Gastrocnemius medialis (tissue), 4 donors: ENCODE data around the gene CMTM6. TPM values are rescaled to one million over a fixed set of nuclear protein-coding genes. Genes with fewer than 3 reads are reported as not detected.

ENCODE experiments used
- ATAC-seq, 2 donors: fragments of 150-250 bp; one replicate each; pipeline ENCODE4 v1.9.1; 2016
- DNase-seq, 2 donors: peaks; one replicate each; pipeline ENCODE4 v3.0.0-alpha.2; 2019
- H3K27ac ChIP-seq, 4 donors: fragments of 200-600 bp; sonication (generic); 1 replicate in 1 of 4; 2 replicates in 3 of 4; pipeline ENCODE4 v1.5.1; 2016 to 2018; ENCODE audit warnings: mild to moderate bottlenecking in 2 of 4, moderate library complexity in 1 of 4
- H3K27me3 ChIP-seq, 3 donors: fragments of 200-600 bp; sonication (generic) in 2 of 3; 1 replicate in 1 of 3; 2 replicates in 2 of 3; pipeline versions ENCODE4 v1.5.1 to v1.6.0; 2016 to 2019; ENCODE audit warnings: mild to moderate bottlenecking in 1 of 3, moderate library complexity in 1 of 3
- H3K36me3 ChIP-seq, 2 donors: fragments of 200-600 bp; sonication (generic) in 1 of 2; one replicate each; pipeline ENCODE4 v1.5.1; 2017 to 2018
- H3K4me1 ChIP-seq, 2 donors: fragments of 200-600 bp; sonication (generic) in 1 of 2; one replicate each; pipeline ENCODE4 v1.5.1; 2016 to 2017; ENCODE audit warnings: mild to moderate bottlenecking in 2 of 2
- H3K4me3 ChIP-seq, 4 donors: fragments of 200-600 bp; sonication (generic) in 3 of 4; 1 replicate in 1 of 4; 2 replicates in 3 of 4; pipeline ENCODE4 v1.5.1; 2016 to 2019; ENCODE audit warnings: mild to moderate bottlenecking in 2 of 4
- H3K9me3 ChIP-seq, 3 donors: fragments of 200-600 bp; sonication (generic) in 2 of 3; 1 replicate in 1 of 3; 2 replicates in 2 of 3; pipeline ENCODE4 v1.5.1; 2016 to 2019
- POLR2A ChIP-seq, 2 donors: fragments of 450-650 bp; IDR thresholded peaks; one replicate each; pipeline ENCODE4 v1.6.1; 2017; ENCODE audit warnings: antibody characterized with exemption in 2 of 2, mild to moderate bottlenecking in 2 of 2, moderate library complexity in 2 of 2
- in situ Hi-C, 4 donors: fragments of 200-750 bp; cut with MboI; loops; one replicate each; pipeline versions ENCODE4 v1.15.0 to v1.8.0; 2017; ENCODE audit warnings: low sequenced_read_pairs in 4 of 4
- intact Hi-C: fragments of 100-400 bp; cut with DNase I; formaldehyde crosslinking; loops from one replicate; pipeline ENCODE4 v1.15.1; 2023; ENCODE audit warnings: low total_unique reads
- microRNA-seq, 2 donors: library from miRNA; unstranded; fragments of <30 nt; microRNA quantifications; one replicate each; pipeline ENCODE4, GENCODE V29; 2016; ENCODE audit warnings: borderline replicate concordance in 2 of 2
- total RNA-seq, 4 donors: library from RNA; depleted of rRNA; stranded (reverse); fragments of >200 nt; gene quantifications; one replicate each; pipeline versions ENCODE4 v1.1.0 to v1.2.3, GENCODE V29; 2016
- TF ChIP-seq, protein P1 (sequence below), 5 experiments: fragments of 450-650 bp in 3 of 5; fragments of 200-600 bp in 2 of 5; sonication (generic) in 2 of 5; IDR thresholded peaks in 4 of 5; conservative IDR thresholded peaks in 1 of 5; 1 replicate in 4 of 5; 2 replicates in 1 of 5; pipeline ENCODE4 v1.5.1; 2016 to 2019; ENCODE audit warnings: antibody characterized with exemption in 5 of 5, mild to moderate bottlenecking in 3 of 5, moderate library complexity in 3 of 5

Gene CMTM6
- total RNA-seq, 4 donors from 2014 or later = 3.7 to 8.8 (median 7.3) TPM

DNA sequence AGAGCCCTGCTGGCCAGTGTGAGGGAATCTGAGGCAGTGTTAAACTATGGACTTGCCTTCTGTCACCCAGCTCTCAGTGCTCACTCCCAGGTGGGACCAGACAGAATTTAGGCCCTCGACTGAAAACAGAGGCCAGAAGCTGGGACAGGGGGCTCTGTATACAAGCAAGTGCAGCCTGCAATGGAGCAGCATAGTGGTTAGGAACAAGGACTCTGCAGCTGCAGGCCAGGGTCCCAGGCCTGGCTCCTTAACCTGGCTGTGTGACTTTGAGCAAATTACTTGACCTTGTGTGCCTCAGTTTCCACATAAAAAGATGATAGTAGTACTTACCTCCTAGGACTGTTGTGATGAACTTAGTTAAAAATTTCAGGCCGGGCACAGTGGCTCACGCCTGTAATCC lies 71.2 kb downstream of the CMTM6 start:
- DNase-seq (no peak), ATAC-seq (no peak)
- intact Hi-C loops = no loop called here
- Histone ChIP-seq H3K9me3 (no peaks in the 10 kb centered on the region), H3K27ac (no peak overlapping the region), H3K4me3 (no peak overlapping the region), H3K4me1 (peaks cover 7 to 18% of the 10 kb centered on the region in 2 donors), H3K27me3 (no peaks in the 10 kb centered on the region), H3K36me3 (no peaks in the 10 kb centered on the region)
- in situ Hi-C loops = no loop called here
- TF ChIP-seq, protein P1, sequence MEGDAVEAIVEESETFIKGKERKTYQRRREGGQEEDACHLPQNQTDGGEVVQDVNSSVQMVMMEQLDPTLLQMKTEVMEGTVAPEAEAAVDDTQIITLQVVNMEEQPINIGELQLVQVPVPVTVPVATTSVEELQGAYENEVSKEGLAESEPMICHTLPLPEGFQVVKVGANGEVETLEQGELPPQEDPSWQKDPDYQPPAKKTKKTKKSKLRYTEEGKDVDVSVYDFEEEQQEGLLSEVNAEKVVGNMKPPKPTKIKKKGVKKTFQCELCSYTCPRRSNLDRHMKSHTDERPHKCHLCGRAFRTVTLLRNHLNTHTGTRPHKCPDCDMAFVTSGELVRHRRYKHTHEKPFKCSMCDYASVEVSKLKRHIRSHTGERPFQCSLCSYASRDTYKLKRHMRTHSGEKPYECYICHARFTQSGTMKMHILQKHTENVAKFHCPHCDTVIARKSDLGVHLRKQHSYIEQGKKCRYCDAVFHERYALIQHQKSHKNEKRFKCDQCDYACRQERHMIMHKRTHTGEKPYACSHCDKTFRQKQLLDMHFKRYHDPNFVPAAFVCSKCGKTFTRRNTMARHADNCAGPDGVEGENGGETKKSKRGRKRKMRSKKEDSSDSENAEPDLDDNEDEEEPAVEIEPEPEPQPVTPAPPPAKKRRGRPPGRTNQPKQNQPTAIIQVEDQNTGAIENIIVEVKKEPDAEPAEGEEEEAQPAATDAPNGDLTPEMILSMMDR (IDR thresholded peaks at IDR 0.05 in 4 of 5, conservative IDR thresholded peaks at IDR 0.05 in 1 of 5) = no peak
- no peak for TF ChIP-seq POLR2A (IDR thresholded peaks at IDR 0.05)

Small RNA genes within 50 kb of the gene (microRNA-seq; reads per million reads assigned to microRNA genes)
- 0 reads per million in 2 donors for gene MIR548AY

Other genes starting within 250 kb of the CMTM6 start
- gene CMTM7, start 111.0 kb downstream of the CMTM6 start, total RNA-seq = 1 to 10 TPM; 1.1 to 3.3 (median 1.7) TPM
- gene DYNC1LI1, start 68.0 kb upstream of the CMTM6 start, total RNA-seq = 10 to 100 TPM; 44.2 to 51.0 (median 47.9) TPM
- 10 to 100 TPM; 10.2 to 16.8 (median 10.9) TPM for gene CNOT10, start 182.3 kb upstream of the CMTM6 start, total RNA-seq